OCI-LY1 (cell line): ENCODE data around the gene MANSC4.

Source experiments
- H2AFZ ChIP-seq: fragments of 200-600 bp; sonication (generic), shearing (Covaris generic); 2 replicates; pipeline ENCODE4 v1.6.0; 2014; ENCODE audit warnings: antibody characterized with exemption, mild to moderate bottlenecking, low read length
- H3F3A ChIP-seq: fragments of 200-600 bp; sonication (generic), shearing (Covaris generic); 2 replicates; pipeline ENCODE4 v1.6.0; 2014; ENCODE audit warnings: mild to moderate bottlenecking, antibody characterized with exemption, low read length, moderate library complexity; ENCODE audit not compliant: insufficient read depth
- H3K27ac ChIP-seq: fragments of 200-600 bp; sonication (generic); 2 replicates; pipeline ENCODE4 v1.5.1; 2014; ENCODE audit warnings: low read length, mixed run types, mild to moderate bottlenecking, low read depth; ENCODE audit not compliant: poor library complexity, severe bottlenecking
- H3K27me3 ChIP-seq: fragments of 200-600 bp; sonication (generic); 2 replicates; pipeline ENCODE4 v1.6.0; 2014; ENCODE audit warnings: antibody characterized with exemption, mild to moderate bottlenecking, low read length, moderate library complexity; ENCODE audit not compliant: insufficient read depth
- H3K36me3 ChIP-seq: fragments of 200-600 bp; sonication (generic); 2 replicates; pipeline ENCODE4 v1.6.1; 2014; ENCODE audit warnings: mild to moderate bottlenecking, antibody characterized with exemption, low read length, moderate library complexity, mixed read lengths; ENCODE audit not compliant: insufficient read depth
- H3K4me1 ChIP-seq: fragments of 200-600 bp; sonication (generic); 2 replicates; pipeline ENCODE4 v1.5.1; 2014; ENCODE audit warnings: mild to moderate bottlenecking, low read length, moderate library complexity; ENCODE audit not compliant: insufficient read depth, severe bottlenecking
- H3K4me2 ChIP-seq: fragments of 200-600 bp; sonication (generic), shearing (Covaris generic); 2 replicates; pipeline ENCODE4 v1.6.1; 2014; ENCODE audit warnings: low read length
- H3K4me3 ChIP-seq: fragments of 200-600 bp; sonication (generic); 2 replicates; pipeline ENCODE4 v1.5.1; 2014; ENCODE audit warnings: low read length, low read depth, mild to moderate bottlenecking, mixed read lengths; ENCODE audit not compliant: poor library complexity, severe bottlenecking
- H3K79me2 ChIP-seq: fragments of 200-600 bp; shearing (Covaris generic); 2 replicates; pipeline ENCODE4 v1.6.1; 2016; ENCODE audit warnings: mixed run types, low read length, mixed read lengths; ENCODE audit not compliant: insufficient read depth
- H3K9ac ChIP-seq: fragments of 200-600 bp; sonication (generic), shearing (Covaris generic); 2 replicates; pipeline ENCODE4 v1.6.1; 2014; ENCODE audit warnings: mild to moderate bottlenecking, low read length, mixed read lengths
- H3K9me2 ChIP-seq: fragments of 200-600 bp; sonication (generic), shearing (Covaris generic); 2 replicates; pipeline ENCODE4 v1.6.1; 2014; ENCODE audit warnings: low read depth, mild to moderate bottlenecking, low read length, mixed read lengths
- H3K9me3 ChIP-seq: fragments of 200-600 bp; shearing (Covaris generic); 2 replicates; pipeline ENCODE4 v1.6.1; 2014; ENCODE audit warnings: low read length, mixed read lengths
- H4K20me1 ChIP-seq: fragments of 200-600 bp; sonication (generic), shearing (Covaris generic); 2 replicates; pipeline ENCODE4 v1.6.0; 2016; ENCODE audit warnings: mild to moderate bottlenecking, low read length; ENCODE audit not compliant: insufficient read depth
- EZH2 ChIP-seq: fragments of 200-600 bp; sonication (generic), shearing (Covaris generic); IDR thresholded peaks from 2 replicates; pipeline ENCODE4 v1.8.0; 2017; ENCODE audit warnings: borderline replicate concordance, mixed run types, mild to moderate bottlenecking, antibody characterized with exemption, low read length, moderate library complexity, mixed read lengths
- TF ChIP-seq, protein P1 (sequence below): fragments of 200-600 bp; sonication (generic), shearing (Covaris generic); IDR thresholded peaks from 2 replicates; pipeline ENCODE4 v1.5.1; 2017; ENCODE audit warnings: mild to moderate bottlenecking, antibody characterized with exemption, low read length, moderate library complexity, mixed read lengths

Gene MANSC4

GRCh38 chr12:27794818-27795584, 15.0 kb upstream of the MANSC4 start:
- no peak overlapping the region for H3K27ac ChIP-seq
- H4K20me1 ChIP-seq, result no peaks in the 10 kb centered on the region
- no peak overlapping the region for H3K4me3 ChIP-seq
- TF ChIP-seq EZH2, result no peak
- TF ChIP-seq, protein P1, sequence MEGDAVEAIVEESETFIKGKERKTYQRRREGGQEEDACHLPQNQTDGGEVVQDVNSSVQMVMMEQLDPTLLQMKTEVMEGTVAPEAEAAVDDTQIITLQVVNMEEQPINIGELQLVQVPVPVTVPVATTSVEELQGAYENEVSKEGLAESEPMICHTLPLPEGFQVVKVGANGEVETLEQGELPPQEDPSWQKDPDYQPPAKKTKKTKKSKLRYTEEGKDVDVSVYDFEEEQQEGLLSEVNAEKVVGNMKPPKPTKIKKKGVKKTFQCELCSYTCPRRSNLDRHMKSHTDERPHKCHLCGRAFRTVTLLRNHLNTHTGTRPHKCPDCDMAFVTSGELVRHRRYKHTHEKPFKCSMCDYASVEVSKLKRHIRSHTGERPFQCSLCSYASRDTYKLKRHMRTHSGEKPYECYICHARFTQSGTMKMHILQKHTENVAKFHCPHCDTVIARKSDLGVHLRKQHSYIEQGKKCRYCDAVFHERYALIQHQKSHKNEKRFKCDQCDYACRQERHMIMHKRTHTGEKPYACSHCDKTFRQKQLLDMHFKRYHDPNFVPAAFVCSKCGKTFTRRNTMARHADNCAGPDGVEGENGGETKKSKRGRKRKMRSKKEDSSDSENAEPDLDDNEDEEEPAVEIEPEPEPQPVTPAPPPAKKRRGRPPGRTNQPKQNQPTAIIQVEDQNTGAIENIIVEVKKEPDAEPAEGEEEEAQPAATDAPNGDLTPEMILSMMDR, result no peak
- no peaks in the 10 kb centered on the region for H3K27me3 ChIP-seq
- H3K79me2 ChIP-seq, result peaks cover 4% of the 10 kb centered on the region; the same call in 1 of the 2 replicates
- no peak overlapping the region for H2AFZ ChIP-seq
- peaks cover 89% of the 10 kb centered on the region for H3K36me3 ChIP-seq
- H3K4me1 ChIP-seq, result no peaks in the 10 kb centered on the region
- H3K9ac ChIP-seq, result no peak overlapping the region
- H3F3A ChIP-seq, result no peaks in the 10 kb centered on the region
- H3K9me2 ChIP-seq, result no peaks in the 10 kb centered on the region
- H3K9me3 ChIP-seq, result no peaks in the 10 kb centered on the region
- no peak overlapping the region for H3K4me2 ChIP-seq

- no peaks in the 10 kb centered on the region for H3K27me3 ChIP-seq
- peaks cover 56% of the 10 kb centered on the region for H3K36me3 ChIP-seq
- H3K9me3 ChIP-seq, result no peaks in the 10 kb centered on the region
- no peak overlapping the region for H3K4me2 ChIP-seq
- peaks cover 4% of the 10 kb centered on the region; the same call in 1 of the 2 replicates for H3K79me2 ChIP-seq
- no peak overlapping the region for H3K9ac ChIP-seq
- no peak overlapping the region for H3K27ac ChIP-seq
- H3K4me3 ChIP-seq, result no peak overlapping the region
- H2AFZ ChIP-seq, result no peak overlapping the region
- no peaks in the 10 kb centered on the region for H3K9me2 ChIP-seq
- H4K20me1 ChIP-seq, result no peaks in the 10 kb centered on the region
- TF ChIP-seq, protein P1, result no peak
- TF ChIP-seq EZH2, result no peak
- no peaks in the 10 kb centered on the region for H3F3A ChIP-seq
- no peaks in the 10 kb centered on the region for H3K4me1 ChIP-seq
Measured at GRCh38 chr12:27790179-27790578, 10.1 kb upstream of the MANSC4 start.

DNA sequence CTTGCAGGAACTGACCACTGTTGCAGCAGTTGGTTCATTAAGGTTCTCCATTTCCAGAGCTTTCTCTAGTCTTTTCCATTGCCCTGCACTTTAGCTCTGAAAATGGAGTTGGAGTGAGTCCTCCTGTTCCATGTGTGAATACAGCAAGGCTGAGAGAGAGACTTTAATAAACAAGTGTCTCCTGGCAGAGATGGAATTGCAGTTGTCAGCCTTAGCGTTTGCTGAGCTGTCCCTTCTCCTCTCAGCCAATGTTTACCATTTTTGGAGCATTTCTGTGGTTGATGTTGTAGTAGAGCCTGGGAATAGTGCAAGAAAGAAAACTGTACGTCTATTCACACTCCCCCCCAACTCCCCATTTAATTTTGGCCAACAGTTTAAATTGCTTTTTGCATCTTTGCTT, 7.5 kb upstream of the MANSC4 start:
- no peaks in the 10 kb centered on the region for H3K9me3 ChIP-seq
- H3K4me3 ChIP-seq, result no peak overlapping the region
- peaks cover 17% of the 10 kb centered on the region for H3K79me2 ChIP-seq
- no peaks in the 10 kb centered on the region for H3K9me2 ChIP-seq
- TF ChIP-seq, protein P1, result no peak
- no peak for TF ChIP-seq EZH2
- peaks cover 2% of the 10 kb centered on the region for H3K4me1 ChIP-seq
- H3F3A ChIP-seq, result no peaks in the 10 kb centered on the region
- peaks cover 39% of the 10 kb centered on the region for H3K36me3 ChIP-seq
- no peak overlapping the region for H2AFZ ChIP-seq
- no peak overlapping the region for H3K9ac ChIP-seq
- H3K27me3 ChIP-seq, result no peaks in the 10 kb centered on the region
- H3K4me2 ChIP-seq, result no peak overlapping the region
- H3K27ac ChIP-seq, result no peak overlapping the region
- H4K20me1 ChIP-seq, result no peaks in the 10 kb centered on the region
